GM18507 (cell line): ENCODE measurements around the gene NUAK1.
"Not testable (repeated sequence)": the region's sequence is repeated elsewhere in the genome, so short reads cannot be mapped to it uniquely, and the experiment has no call there.

Source experiments
- DNase-seq: peaks from one replicate; pipeline ENCODE4 v3.0.0; 2011; ENCODE audit warnings: low read depth; ENCODE audit not compliant: insufficient read length; ENCODE audit errors: extremely low spot score
- FAIRE-seq: peaks from 2 replicates; lab custom pipeline; 2011; peaks lifted over from hg19 to GRCh38; lab: Jason Lieb, UNC

Gene NUAK1

GRCh38 chr12:106149096-106149784 is 10.5 kb upstream of the NUAK1 start:
- no peak for FAIRE-seq
- DNase-seq: no peak

DNA sequence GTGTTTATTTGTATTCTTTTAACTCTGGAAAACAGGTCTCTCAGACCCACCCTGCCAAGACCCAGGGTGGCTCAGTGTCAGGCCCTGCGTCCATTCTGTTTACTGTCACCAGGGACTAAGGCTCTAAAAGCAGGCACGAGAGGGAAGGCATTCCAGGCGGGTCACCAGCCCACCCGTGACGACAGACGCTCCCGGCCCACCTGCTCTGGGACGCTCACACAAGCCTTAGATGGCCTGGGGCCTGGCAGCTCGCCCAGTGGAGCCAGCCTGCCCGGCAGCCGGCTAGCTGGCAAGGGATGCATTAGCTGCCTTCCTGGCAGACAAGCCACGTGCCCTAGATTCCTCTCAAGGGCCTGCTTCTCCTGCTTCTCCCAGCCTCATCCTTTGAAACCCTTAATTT is 9.2 kb upstream of the NUAK1 start:
- DNase-seq: no peak
- FAIRE-seq: no peak

GRCh38 chr12:106146987-106147386 is 8.2 kb upstream of the NUAK1 start:
- no peak for FAIRE-seq
- DNase-seq: no peak

- FAIRE-seq (no peak), DNase-seq (no peak)
These were observed 7.0 kb upstream of the NUAK1 start for GRCh38 chr12:106145539-106146447.

DNA sequence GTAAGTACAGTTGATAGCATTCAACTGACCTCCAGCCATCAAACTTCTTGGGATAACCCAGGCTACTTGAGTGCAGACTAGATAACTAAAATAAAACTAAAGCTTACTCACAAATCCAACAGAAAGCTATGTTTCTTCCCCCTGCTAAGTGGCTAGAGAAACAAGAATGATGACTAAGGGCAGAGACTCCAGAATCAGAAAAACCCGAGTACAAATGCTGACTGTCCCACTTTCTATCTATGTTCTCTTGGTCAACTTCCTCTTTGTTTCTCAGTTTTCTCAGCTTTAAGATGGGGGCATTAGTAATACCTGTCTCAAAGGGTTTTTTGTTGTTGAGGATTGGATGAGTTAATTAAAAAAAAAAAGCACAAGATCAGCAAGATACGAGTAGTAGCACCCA is 6.1 kb upstream of the NUAK1 start:
- DNase-seq (no peak), FAIRE-seq (peak; percentile 9)

DNA sequence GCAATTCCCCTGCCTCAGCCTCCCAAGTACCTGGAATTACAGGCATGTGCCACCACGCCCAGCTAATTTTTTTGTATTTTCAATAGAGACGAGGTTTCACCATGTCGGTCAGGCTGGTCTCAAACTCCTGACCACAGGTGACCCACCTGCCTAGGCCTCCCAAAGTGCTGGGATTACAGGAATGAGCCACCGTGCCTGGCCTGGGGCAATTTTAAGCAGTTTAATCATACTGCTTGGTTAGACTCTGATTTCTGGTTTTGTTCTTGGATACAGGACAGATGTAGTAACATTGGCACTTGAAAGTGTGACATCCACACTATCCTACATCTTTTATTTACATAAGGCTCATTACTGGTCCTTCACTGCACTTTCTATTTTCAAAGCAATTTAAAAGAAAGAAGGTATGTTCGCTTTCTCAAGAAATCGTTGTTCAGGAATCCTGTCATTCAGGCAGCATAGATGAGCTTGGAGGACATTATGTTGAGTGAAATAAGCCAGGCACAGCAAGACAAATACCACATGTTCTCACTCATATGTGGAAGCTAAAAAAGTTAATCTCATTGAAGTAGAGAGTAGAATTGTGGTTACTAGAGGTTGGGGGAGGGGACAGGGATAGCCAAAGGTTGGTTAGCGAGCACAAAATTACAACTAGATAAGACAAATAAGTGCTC is 4.0 kb upstream of the NUAK1 start:
- DNase-seq (no peak), FAIRE-seq (no peak)

- not testable (repeated sequence) for DNase-seq, FAIRE-seq
These were observed 3.2 kb upstream of the NUAK1 start for GRCh38 chr12:106141920-106142319.

DNA sequence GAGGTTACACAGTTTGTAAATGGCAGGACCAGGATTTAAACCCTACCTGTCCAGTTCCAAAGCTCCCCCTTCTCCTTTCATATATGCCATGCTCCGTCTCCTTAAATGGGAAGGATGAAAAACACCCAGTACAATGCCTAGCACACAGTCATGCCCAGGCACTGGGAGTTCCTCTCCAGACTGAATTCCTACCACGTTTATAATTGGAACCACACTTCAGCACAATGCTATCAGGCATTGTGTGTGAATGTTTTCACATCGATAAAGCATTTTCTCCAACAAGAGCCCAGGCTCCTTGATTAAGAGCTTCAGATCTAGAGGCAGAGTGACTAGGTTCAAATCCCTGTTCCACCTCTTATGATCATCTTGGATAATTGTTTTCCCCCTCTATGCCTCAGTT is 2.7 kb upstream of the NUAK1 start:
- FAIRE-seq (no peak), DNase-seq (no peak)

DNA sequence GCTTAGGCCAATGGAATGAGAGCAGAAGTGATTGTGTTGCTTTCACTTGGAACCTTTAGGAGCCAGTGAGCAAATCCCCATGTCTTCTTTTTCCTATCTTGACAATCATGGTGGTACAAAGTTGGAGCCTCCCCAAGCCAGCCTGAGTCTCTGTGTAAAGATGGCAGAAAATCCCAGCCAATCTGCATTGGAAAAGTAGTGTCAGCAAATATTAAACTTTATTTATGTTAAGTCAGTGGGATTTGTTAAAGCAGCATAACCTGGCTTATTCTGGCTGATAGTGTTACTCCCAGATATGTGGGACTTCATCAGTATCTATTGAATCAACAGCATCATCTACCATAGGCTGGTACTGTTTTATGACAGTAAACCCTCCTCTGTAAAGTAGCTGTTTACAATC is 2.2 kb upstream of the NUAK1 start:
- FAIRE-seq: no peak
- no peak for DNase-seq

GRCh38 chr12:106140223-106140986 is 1.7 kb upstream of the NUAK1 start:
- FAIRE-seq: no peak
- no peak for DNase-seq

DNA sequence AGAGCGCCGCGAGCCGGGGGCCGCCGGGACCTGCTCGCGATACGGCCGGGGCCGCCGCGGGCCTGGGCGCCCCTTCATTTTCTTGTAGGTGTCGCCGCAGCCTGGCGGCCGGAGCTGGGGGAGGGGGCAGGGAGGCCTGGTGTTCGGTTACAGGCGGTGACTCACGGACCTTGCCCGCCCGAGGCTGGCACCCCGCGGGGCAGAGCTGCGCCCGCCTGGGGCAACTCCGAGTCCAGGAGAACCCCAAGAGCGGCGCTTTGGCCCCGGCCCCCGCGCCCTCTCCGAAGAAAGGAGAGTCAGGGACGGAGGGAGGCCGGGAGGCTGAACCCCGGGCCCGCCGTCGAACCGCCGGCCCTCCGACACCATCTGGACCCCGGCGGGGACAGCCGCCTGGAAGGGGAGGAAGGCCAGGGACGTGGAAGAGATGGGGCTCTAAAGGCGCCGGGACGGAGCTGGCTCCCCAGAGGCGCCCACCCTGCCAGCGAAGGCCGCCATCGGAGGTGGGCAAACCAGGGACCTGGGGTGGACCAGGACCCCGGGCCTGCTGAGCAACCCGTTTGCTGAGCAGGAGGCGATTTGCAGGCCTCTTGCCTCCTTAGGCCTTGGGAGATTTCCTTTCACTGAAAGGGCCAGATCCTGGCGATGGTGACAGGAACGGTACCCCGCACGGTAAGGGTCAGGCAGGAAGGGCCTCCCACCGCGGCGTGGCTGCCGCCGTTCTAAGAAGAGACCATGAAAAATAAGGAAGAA is 843 bp upstream of the NUAK1 start:
- no peak for DNase-seq
- no peak for FAIRE-seq

DNA sequence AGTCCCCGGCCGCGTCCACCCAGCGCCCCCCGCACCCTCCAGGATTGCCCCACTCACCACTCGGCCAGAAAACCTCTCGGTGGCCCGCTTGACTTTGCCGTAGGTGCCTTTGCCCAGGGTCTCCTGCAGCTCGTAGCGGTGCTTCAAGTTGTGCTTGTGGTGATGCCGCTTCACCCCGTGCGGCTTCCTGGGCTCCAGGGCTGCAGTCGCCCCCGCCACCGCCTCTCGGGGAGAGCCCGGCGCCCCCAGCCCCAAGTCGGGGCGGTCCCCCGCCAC is 459 bp downstream of the NUAK1 start:
- DNase-seq (no peak), FAIRE-seq (no peak)

GRCh38 chr12:106137530-106138356 is 1.0 kb downstream of the NUAK1 start:
- DNase-seq (no peak), FAIRE-seq (no peak)

GRCh38 chr12:106136263-106136662 is 2.5 kb downstream of the NUAK1 start:
- peak; percentile 32 for DNase-seq
- FAIRE-seq: peak; percentile 85

DNA sequence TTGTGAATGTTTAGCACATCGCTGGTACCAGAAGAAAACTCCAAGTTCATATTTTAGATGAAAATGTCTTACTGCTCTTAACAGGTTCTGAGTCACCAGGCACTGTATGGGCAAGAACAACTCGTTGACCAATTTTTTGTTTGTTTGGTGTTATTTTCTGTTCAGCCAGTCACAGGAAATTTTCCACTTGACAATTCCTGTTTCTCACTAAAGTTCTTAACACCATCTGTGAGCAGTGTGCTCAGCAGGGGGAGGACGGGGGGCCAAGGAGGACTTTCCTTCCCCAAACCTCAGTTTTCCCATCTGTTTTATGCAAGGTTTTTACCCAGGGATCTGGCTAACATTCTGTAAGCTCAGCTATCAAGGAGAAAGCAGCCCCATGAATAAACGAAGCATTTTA is 3.0 kb downstream of the NUAK1 start:
- FAIRE-seq: no peak
- DNase-seq: no peak

DNA sequence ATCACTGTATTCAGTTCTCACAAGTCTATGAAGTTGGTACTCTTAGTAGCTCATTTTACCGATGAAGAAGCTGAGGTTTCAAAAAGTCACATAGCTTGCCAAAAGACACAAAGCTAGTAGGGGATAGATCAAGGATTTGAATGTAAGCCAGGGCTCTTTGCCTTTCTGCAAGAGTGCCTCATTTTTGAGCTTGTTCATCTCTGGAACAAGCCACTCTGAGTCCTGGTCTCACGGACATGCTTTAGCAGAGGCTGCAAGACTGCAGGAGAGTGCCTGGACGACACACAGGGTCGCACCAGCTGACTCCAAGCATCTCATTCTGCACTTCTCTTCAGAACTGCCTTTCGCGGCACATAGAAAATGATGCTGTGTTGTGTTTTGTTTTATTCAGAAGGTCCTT is 3.7 kb downstream of the NUAK1 start:
- DNase-seq: no peak
- FAIRE-seq: no peak

GRCh38 chr12:106134294-106134949 is 4.3 kb downstream of the NUAK1 start:
- FAIRE-seq: no peak
- DNase-seq: no peak
